Left renal pelvis (tissue), 4 donors: ENCODE results near the gene UCKL1. TPM values are rescaled to one million over a fixed set of nuclear protein-coding genes. Genes with fewer than 3 reads are reported as not detected.
"Not testable (repeated sequence)": the region's sequence is repeated elsewhere in the genome, so short reads cannot be mapped to it uniquely, and the experiment has no call there.

Source experiments
- DNase-seq, 4 donors: peaks; one replicate each; pipeline ENCODE4 v3.0.0-alpha.2; 2013; ENCODE audit warnings: low read depth in 4 of 4, low spot score in 3 of 4
- polyA plus RNA-seq, 4 donors: library from polyadenylated mRNA; unstranded; fragments of 120-200 nt; gene quantifications; one replicate each; pipeline ENCODE4 v1.2.1, GENCODE V29; 2013; ENCODE audit not compliant: insufficient read length in 4 of 4

The UCKL1 gene
- polyA plus RNA-seq, 4 donors: 37.1 to 69.4 (median 43.9) TPM

DNA sequence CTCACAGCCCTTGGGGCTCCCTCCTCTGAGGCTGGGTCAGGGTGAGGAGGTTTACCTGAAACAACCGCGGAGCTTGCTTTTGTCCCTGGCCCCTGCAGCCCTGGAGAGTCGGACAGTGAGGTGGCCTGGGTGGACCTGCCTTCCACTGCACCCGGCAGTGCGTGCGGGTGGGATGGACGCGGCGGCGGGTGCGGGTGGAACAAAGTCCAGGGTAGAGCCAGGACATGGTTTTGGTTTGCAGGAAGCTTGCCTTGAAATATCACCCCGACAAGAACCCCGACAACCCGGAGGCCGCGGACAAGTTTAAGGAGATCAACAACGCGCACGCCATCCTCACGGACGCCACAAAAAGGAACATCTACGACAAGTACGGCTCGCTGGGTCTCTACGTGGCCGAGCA is 27.1 kb downstream of the UCKL1 start:
- DNase-seq: no peak

DNA sequence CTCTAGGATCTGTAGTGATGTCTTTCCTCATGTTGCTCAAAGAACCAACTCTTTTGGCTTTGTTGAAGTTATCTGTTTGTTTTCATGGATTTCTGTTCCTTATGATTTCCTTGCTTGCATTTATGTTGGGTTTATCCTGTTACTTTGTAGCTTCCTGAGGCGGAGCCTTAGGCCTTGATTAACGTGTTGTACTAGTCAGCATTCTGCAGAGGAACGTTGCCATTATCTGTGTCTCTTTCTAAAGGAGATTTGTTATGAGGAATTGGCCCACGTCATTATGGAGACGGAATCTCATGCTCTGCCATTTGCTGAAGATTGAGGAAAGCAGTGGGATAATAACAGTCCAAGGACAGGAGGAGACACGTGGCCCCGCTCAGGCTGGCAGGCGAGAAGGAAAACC is 29.9 kb downstream of the UCKL1 start:
- no peak for DNase-seq

DNA sequence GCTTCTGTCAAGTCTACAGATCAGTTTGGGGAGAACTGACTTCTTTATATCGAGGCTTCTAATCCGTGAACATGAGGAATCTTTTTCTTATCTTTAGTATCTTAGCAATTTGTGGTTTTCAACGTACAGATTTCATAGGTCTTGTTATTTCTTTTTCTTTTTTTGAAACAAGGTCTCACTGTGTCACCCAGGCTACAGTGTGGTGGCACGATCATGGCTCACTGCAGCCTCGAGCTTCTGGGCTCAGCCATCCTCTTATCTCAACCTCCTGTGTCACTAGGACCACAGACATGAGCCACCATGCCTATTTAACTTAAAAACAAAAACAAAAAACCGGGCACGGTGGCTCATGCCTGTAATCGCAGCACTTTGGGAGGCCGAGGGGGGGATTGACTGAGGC is 32.0 kb downstream of the UCKL1 start:
- DNase-seq: no peak

DNA sequence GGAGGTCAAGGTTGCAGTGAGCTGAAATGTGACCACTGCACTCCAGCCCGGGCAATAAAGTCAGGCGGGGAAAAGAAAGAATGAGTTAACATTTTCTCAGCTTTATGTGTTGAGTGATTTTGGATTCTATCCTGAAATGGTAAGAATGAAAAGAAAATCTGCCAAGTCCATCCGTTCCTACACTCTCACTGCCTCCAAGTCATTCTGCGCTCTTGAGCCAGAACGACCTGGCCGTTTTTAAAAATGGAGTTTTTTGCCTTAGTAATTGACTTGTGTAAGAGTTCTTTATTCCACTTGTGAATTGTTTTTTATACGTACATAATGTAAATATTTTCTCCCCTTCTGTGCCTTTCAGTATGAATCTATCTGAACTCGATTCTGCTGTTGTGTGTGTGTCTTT is 32.6 kb downstream of the UCKL1 start:
- DNase-seq: no peak

DNA sequence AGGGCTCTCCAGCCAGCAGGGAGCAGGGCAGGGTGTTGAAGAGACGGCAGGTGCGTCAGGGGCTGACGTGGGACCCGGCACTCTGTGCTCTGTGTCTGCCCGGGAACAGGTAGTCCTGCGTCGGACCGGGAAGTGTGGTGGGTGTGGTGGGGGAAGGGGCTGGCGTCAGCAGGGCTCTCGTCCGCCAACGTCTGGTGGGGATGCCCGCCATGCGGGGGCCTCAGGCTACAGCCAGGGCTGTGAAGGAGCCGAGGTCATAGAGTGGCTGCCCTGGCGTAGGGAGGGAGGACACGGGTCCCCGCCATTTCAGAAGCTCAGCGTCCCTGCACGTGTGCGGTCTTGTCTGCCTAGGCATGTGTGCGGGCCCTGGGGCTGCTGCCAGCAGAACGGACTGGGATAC is 36.0 kb downstream of the UCKL1 start:
- DNase-seq: no peak

DNA sequence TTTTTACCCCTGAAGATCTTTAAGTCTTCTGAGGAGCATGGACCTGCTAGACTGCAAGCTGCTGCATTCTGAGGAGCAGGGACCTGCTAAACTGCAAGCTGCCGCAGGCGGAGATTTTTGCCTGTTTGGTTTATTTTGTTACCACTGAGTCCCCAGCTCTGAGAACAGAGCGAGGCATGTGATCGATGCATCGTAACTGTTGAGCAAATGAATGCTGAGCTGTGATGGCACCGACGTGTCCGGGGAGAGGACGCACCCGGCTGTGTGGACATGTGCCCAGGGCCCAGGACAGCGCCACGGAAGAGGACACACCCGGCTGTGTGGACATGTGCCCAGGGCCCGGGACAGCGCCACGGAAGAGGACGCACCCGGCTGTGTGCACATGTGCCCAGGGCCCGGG is 37.1 kb downstream of the UCKL1 start:
- no peak for DNase-seq

DNA sequence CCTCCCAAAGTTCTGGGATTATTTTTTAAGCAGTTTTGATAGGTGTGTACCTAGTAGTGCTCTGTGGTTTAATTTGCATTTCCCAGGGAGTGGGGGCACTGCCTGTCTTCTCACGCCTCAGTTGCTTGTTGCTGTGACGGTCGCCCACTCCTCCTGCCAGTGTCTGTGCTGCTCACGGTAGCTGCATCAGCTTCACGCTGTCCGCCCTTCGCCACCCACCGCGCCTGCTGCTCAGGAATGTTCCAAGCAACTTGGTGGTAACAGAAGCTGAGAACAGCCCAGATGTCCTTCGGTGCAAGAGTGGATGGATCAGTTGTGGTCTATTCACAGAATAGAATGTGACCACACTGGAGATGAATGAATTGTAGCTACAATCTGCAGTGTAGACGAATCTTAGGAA is 38.4 kb downstream of the UCKL1 start:
- no peak for DNase-seq

DNA sequence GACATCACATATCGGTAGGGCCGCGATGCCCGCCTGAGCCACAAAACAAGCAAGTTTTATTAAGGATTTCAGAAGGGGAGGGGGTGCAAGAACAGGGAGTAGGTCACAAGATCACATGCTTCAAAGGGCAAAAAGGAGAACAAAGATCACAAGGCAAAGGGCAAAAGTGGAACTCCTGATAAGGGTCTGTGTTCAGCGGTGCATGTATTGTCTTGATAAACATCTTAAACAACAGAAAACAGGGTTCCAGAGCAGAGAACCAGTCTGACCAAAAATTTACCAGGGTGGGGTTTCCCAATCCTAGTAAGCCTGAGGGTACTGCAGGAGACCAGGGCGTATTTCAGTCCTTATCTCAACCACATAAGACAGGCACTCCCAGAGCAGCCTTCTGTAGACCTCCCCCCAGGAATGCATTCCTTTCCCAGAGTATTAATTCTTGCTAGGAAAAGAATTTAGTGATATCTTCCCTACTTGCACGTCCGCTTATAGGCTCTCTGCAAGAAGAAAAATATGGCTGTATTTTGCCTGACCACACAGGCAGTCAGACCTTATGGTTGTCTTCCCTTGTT is 39.8 kb downstream of the UCKL1 start:
- not testable (repeated sequence) for DNase-seq

DNA sequence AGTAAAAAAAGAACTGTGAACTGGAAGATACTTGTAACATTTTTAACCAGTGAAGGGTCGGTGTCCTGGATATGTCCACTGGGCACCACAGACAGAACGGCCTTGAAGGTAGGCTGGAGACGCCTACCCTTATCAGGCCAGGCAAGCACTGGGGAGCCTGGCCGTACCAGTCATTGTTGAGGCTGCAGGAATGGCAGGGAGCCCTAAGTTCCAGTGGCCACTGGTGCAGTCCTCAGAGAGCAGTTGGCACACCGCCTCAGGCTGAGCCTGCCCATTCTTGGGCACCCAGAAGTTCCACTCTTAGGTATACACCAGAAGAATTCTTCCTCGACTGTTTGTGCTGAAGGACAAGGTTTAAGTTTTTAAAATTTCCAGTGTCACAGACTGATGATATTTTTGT is 40.7 kb downstream of the UCKL1 start:
- no peak for DNase-seq

DNA sequence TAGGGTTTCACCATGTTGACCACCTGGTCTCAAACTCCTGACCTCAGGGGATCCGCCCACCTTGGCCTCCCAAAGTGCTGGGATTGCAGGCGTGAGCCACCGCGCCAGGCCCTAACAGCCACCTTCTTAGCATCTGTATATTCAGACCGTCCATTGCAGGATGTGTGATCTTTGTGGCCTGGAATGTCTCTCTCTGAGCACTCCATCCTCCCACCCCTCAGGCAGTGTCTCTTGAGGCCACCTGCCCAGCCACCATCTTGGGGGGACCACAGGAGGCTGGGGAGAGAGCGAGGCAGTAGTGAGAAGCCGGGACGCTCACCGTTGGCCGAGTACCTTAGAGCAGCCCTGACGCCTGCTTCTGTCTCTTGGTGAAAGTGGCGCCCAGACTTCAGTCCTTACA is 42.4 kb downstream of the UCKL1 start:
- DNase-seq: no peak

DNA sequence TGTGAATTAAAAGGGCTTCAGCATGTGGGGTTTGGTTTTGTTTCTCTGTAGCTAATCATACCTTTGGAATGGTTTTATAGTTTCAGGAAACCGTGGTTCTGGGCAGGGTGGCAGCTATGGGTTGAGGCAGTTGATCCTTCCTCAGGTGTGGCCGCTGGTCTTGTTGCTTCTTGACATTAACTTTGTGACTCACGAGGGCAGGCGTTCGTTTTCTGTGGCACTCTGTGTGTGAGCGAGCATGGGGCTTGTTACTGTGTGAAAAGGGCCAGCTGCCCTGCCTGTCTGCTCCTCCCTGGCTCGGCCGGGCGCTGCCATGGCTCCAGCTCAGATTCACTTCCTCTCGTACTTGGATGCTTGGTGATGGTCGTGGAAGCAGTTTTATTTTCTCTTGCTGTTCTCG is 45.0 kb downstream of the UCKL1 start:
- DNase-seq: no peak

DNA sequence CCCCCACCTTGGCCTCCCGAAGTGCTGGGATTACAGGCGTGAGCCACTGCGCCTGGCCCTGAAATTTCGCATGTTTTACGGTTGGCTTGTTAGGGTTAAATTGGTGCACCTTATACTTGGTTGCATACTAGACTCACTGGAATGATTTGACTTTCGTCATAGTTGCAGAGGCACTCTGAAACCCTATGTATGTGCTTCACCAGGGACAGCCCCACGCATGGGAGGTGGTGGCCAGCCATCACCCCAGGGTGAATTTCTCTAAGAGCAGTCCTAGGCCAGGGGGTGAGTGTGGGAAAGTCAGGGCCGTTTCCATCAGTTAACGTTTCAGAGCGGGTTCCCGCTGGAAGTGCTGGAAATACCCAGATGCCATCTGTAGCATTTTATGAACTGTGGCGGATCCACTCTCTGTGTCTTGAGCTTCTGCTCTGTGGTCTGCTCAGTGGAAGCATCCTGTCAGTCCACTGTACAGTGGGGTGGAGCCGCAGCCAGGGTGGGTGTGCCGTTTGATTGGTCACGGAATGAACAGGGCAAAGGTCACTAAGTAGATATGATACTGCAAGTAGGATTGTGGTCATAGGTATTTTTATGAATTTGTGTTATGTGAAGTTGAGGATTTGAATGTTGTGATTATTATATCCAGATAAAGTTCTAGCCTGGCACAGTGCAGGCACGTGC is 48.1 kb downstream of the UCKL1 start:
- DNase-seq: no peak

DNA sequence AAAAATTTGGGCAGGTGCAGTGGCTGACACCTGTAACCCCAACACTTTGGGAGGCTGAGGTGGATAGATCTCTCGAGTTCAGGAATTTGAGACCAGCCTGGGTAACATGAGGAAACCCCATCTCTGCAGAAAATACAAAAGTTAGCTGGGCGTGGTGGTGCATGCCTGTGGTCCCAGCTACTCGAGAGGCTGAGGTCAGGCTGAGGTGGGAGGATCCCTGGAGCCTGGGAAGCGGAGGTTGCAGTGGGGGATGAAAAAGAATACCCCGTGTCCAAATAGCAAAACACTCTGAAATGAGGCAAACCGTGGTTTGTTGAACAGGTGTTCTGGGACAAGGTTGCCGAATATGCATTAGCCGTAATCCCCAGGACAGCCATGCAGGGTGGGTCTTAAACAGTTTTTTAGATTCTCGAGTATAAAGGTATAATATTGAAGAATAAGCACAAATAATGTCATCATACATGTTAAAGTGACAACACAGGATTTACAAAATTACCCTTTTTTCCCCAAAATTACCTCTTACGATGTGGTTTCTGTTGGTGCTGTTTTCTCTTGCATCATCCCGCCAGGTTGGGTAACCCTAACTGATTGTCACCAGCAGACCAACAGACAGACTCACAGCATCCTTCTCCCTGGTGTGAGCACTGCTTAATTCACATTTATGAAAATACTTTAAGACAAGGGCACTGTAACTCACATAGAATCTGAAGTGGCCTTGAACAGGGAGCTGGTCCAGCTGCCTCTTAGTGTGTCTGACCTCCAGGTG is 52.2 kb downstream of the UCKL1 start:
- DNase-seq: no peak

DNA sequence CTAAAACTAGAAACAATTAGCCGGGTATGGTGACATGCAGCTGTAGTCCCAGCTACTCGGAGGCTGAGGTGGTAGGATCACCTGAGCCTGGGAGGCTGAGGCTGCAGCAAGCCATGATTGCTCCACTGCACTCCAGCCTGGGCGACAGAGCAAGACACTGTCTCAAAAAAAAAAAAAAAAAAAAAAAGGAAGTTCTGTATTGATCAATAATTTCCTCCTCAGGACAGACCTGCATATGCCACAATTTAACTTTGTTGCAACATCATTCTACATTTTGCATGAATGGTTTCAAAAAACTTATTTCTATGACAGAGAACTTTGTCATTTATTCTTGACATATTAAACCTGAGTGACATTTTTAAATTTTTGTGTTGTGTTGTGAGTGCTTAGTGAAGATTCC is 55.8 kb downstream of the UCKL1 start:
- DNase-seq: no peak

DNA sequence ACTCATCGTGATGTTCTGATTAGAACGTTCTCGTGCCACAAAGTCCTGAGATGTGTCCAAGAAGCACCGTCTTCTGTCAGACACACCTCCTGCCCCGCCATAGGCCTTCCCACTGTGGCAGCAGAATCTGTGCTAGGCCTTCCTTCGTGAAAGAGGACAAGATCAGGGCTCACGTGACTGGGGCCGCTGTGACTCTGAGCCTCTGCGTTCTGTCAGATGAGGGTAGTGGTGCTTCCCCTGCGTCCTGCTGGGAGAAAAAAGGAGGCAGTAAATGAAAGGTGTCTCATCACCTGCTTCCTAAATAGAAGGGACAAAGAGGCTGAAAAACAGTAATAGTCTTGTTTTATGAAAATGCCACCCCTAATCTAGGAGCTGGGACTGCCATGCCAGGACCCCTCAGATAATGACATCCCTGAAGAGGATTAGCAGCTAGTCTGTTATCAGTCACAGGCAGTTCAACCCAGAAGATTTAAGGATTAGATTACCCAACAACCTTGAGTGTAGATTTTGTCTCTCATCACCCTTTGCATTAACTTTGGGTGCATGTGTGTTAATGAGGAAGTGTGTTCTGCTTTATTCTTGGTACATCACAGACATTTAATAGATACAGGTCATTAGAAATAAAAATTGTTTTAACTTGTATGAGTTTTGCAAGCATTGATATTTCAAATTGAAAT is 57.2 kb downstream of the UCKL1 start:
- no peak for DNase-seq

DNA sequence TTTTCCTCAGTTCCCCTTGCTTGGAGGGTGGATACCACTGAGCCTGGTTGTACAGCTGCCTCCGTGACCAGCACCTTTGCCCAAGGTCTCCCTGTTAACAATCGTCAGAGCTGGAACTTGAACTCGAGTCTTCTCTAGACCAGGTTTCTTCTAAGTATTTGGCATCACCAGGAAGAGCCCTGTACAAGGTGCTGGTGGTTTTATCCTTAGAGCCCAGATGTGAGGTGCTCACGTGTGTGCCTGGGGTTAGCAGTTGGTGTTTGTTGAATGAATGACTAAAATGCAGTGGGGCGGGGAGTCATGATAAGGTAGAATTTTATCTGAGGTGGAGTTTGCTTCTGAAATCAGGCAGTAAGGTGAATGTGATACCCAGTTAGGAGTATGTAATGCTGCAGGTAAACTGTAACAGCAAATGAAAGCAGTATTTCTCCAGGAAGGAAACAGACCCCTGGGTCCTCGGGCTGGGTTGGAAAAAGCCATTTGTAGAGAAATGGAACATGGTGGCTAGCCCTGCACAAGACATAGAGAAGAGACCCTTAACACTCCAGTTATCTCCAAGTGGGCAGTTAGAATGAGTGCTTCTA is 58.1 kb downstream of the UCKL1 start:
- DNase-seq: no peak

DNA sequence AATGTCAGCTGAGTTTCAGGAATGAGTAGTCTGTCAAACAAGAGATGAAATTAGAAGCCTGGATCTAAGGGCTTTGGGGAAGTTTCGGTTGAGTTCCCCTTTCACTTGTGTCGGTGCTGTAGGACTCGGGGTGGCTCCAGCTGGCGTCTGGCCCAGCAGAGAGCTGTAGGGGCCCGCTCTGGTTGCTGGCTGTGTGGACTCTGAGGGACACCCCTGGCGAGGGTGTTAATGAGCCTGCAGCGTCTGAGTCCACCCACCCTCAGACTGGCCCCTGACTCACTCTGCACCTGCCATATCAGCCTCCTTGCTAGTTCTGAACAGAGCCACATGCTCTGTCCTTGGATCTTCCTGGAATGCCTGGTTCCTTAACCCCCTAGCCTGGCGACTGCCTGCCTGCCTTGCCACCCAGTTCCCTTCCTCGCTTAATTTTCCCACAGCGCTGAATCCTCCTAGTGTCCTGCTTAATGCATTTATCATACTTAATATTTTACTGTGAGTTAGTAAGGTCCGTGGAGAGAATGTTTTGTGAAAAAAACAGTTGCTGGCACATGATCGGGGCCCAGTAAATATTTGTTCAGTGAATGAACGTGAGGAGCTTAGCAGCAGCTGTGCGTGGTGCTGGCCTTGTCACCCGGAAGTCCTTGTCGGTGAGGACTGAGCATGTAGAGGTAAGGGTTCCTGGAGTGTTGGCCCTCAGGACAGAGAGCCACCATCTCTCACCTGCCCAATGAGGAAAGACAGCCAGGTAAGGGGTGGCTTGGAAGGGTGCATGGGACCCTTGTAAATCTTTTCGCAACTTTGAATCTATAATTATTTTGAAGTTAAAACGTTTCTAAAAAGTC is 59.7 kb downstream of the UCKL1 start:
- DNase-seq: no peak

DNA sequence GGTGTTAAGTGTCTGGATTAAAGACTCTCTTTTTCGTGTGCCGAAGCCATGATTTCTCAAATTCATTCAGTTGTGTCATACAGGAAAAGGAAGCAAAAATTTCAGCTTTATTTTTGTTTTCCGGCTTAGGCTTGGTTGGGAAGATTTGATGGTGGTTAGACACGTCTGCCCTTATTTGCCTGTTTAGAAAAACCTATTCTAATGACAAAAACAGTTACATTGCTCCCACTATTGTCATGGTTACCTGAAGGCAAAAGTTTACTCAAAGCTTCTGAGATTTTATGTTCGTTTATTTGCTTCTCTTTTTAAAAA is 60.3 kb downstream of the UCKL1 start:
- no peak for DNase-seq

DNA sequence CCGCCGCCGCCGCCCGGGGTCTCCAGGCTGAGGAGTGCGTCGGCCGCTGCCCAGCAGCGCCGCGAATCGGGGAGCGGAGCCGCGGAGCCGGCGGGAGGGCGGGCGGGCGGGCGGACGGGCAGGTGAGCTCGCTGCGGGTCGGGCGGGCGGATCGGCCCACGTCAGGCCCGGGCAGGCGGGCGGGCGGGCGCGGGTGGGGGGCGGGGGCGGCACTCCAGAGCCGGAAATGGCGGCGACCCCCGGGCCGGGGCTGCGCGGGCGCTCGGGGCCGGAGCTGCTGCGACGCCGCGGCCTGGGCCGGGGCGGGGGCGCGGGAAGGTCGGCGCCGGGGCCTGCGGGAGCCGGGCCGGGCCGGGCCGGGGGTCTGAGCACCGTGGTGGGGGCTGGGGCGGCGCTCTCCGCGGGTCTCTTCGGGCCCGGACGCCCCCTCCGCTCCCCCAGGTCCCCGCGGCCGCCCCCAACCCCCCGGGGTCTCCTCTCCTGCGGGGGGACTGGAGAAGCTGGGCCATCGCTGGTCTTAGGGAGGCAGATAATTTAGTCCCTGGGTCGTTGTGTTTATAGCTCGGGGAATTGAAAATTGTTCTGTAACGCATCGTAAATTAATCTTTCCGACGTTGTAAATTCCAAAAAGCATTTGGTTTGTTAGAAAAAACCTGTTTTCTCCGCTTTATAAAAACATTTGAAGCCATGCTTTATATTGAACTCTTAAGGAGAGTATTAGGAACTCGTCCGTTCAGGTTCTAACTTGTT is 60.8 kb downstream of the UCKL1 start:
- no peak for DNase-seq
